ENCODE measurements around the gene TSC22D1. TPM values are rescaled to one million over a fixed set of nuclear protein-coding genes. Genes with fewer than 3 reads are reported as not detected.

Gene TSC22D1
- total RNA-seq, 4 donors from 2014 or later = 223 to 389 (median 262) TPM

DNA sequence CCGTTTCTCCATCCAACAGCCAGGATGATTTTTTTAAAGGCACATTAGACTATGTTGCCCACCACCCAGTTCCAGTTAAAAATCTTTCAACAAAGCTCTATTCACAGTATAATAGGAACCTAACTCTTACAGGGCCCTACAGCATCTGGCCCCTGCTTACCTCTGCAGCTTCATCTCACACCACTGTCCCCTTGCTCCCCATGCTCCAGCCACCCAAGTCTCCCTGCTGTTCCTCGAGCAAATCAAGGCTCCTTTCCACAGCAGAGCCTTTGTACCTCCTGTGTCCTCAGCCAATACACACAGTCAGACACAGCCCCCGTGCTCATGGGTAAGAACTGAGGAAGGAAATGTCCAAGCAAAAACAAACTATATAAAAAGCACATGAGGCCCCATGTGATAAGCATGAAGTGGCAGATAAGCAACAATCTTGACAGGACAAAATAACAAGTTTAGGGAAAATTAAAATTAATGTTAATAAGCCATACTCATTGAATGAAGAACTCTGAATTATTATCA, 67.5 kb downstream of the TSC22D1 start:
- WGBS, 2 donors (ENCODE audit: low coverage in 1 of 2) = 54 to 57% methylated on average over 2 of the region's 3 CpGs
- no peak for ATAC-seq
- H3K4me1 ChIP-seq = no peaks in the 10 kb centered on the region
- no peaks in the 10 kb centered on the region for H3K9me3 ChIP-seq
- peaks cover 0 to 11% of the 10 kb centered on the region in 2 donors for H3K36me3 ChIP-seq
- TF ChIP-seq, protein P1, sequence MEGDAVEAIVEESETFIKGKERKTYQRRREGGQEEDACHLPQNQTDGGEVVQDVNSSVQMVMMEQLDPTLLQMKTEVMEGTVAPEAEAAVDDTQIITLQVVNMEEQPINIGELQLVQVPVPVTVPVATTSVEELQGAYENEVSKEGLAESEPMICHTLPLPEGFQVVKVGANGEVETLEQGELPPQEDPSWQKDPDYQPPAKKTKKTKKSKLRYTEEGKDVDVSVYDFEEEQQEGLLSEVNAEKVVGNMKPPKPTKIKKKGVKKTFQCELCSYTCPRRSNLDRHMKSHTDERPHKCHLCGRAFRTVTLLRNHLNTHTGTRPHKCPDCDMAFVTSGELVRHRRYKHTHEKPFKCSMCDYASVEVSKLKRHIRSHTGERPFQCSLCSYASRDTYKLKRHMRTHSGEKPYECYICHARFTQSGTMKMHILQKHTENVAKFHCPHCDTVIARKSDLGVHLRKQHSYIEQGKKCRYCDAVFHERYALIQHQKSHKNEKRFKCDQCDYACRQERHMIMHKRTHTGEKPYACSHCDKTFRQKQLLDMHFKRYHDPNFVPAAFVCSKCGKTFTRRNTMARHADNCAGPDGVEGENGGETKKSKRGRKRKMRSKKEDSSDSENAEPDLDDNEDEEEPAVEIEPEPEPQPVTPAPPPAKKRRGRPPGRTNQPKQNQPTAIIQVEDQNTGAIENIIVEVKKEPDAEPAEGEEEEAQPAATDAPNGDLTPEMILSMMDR (IDR thresholded peaks at IDR 0.05) = no peak
- TF ChIP-seq EP300 (IDR thresholded peaks at IDR 0.05) = no peak
- TF ChIP-seq POLR2A (IDR thresholded peaks at IDR 0.05) = no peak
- no peak for TF ChIP-seq POLR2AphosphoS5 (IDR thresholded peaks at IDR 0.05)
- no peaks in the 10 kb centered on the region for H3K27me3 ChIP-seq
- no peak overlapping the region for H3K27ac ChIP-seq
- no peak overlapping the region for H3K4me3 ChIP-seq

GRCh38 chr13:44507639-44508038, 68.5 kb downstream of the TSC22D1 start:
- no peaks in the 10 kb centered on the region for H3K9me3 ChIP-seq
- H3K27me3 ChIP-seq = no peaks in the 10 kb centered on the region
- peaks cover 0 to 8% of the 10 kb centered on the region in 2 donors for H3K36me3 ChIP-seq
- WGBS, 2 donors (ENCODE audit: low coverage in 1 of 2) = 80 to 90% methylated on average over 4 of the region's 4 CpGs
- no peak overlapping the region for H3K4me3 ChIP-seq
- ATAC-seq = no peak
- H3K27ac ChIP-seq = no peak overlapping the region
- TF ChIP-seq POLR2A (IDR thresholded peaks at IDR 0.05) (no peak), EP300 (IDR thresholded peaks at IDR 0.05) (no peak), POLR2AphosphoS5 (IDR thresholded peaks at IDR 0.05) (no peak)
- TF ChIP-seq, protein P1 (IDR thresholded peaks at IDR 0.05) = no peak
- no peaks in the 10 kb centered on the region for H3K4me1 ChIP-seq

DNA sequence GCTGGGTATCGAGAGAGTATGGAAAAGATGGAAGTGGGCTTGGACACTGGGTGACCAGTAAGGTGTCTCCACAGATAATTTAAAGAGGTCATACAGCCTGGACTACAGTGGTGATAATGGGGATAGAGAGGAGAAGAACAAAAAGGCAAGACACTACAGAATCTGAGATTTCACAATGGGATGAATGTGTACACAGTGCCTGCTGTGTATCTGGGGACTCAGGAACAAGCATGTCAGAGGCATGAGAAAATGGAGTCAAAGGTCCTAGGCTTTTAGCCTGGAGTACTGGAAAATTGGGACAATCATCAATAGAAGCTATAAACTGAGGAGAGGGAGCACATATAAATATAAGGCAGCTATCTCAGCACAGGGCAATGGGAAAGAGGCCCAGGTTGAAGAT, 69.4 kb downstream of the TSC22D1 start:
- H3K27me3 ChIP-seq = no peaks in the 10 kb centered on the region
- H3K27ac ChIP-seq = no peak overlapping the region
- no peak for ATAC-seq
- no peak overlapping the region for H3K4me3 ChIP-seq
- no peaks in the 10 kb centered on the region for H3K4me1 ChIP-seq
- peaks cover 0 to 8% of the 10 kb centered on the region in 2 donors for H3K36me3 ChIP-seq
- H3K9me3 ChIP-seq = no peaks in the 10 kb centered on the region
- 93 to 100% methylated on average over 1 of the region's 1 CpG for WGBS, 2 donors (ENCODE audit: low coverage in 1 of 2)
- no peak for TF ChIP-seq POLR2A (IDR thresholded peaks at IDR 0.05)
- no peak for TF ChIP-seq POLR2AphosphoS5 (IDR thresholded peaks at IDR 0.05)
- no peak for TF ChIP-seq EP300 (IDR thresholded peaks at IDR 0.05)
- TF ChIP-seq, protein P1 (IDR thresholded peaks at IDR 0.05) = no peak

GRCh38 chr13:44506251-44506650, 69.9 kb downstream of the TSC22D1 start:
- WGBS, 2 donors (ENCODE audit: low coverage in 1 of 2) = 90 to 96% methylated on average over 2 to 3 of the region's 3 CpGs
- Histone ChIP-seq H3K4me3 (no peak overlapping the region), H3K27ac (no peak overlapping the region), H3K36me3 (peaks cover 0 to 8% of the 10 kb centered on the region in 2 donors), H3K9me3 (no peaks in the 10 kb centered on the region), H3K27me3 (no peaks in the 10 kb centered on the region), H3K4me1 (no peaks in the 10 kb centered on the region)
- no peak for ATAC-seq
- TF ChIP-seq POLR2AphosphoS5 (IDR thresholded peaks at IDR 0.05) = no peak
- TF ChIP-seq POLR2A (IDR thresholded peaks at IDR 0.05) = no peak
- no peak for TF ChIP-seq EP300 (IDR thresholded peaks at IDR 0.05)
- TF ChIP-seq, protein P1 (IDR thresholded peaks at IDR 0.05) = no peak

DNA sequence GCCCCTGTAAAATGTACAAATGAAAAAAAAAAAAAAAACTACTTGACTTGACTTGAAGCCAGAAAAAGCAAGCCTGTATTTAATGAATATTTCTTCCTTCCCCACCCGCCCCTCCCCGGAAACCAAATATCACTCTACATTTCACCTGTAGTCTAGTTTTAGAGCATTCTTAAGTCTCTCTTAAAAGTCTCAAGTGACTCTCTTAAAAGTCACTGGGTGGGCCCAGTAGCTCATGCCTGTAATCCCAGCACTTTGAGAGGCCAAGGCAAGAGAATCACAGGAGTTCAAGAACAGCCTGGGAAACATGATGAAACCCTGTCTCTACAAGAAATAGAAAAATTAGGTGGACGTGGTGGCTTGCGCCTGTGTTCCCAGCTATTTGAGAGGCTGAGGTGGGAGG, 72.0 kb downstream of the TSC22D1 start:
- no peaks in the 10 kb centered on the region for H3K9me3 ChIP-seq
- H3K4me1 ChIP-seq = no peaks in the 10 kb centered on the region
- TF ChIP-seq POLR2AphosphoS5 (IDR thresholded peaks at IDR 0.05) (no peak), EP300 (IDR thresholded peaks at IDR 0.05) (no peak), POLR2A (IDR thresholded peaks at IDR 0.05) (no peak)
- TF ChIP-seq, protein P1 (IDR thresholded peaks at IDR 0.05) = no peak
- WGBS, 2 donors (ENCODE audit: low coverage in 1 of 2) = 79 to 83% methylated on average over 2 to 4 of the region's 4 CpGs
- H3K4me3 ChIP-seq = no peak overlapping the region
- no peaks in the 10 kb centered on the region for H3K27me3 ChIP-seq
- H3K36me3 ChIP-seq = no peaks in the 10 kb centered on the region
- H3K27ac ChIP-seq = no peak overlapping the region
- ATAC-seq = no peak
